DOHH2 (cell line): ENCODE measurements around the gene TNS1.

Source experiments
- H3F3A ChIP-seq: fragments of 200-600 bp; sonication (generic), shearing (Covaris generic); 2 replicates; pipeline ENCODE4 v1.6.0; 2016; ENCODE audit warnings: antibody characterized with exemption, mild to moderate bottlenecking; ENCODE audit not compliant: control insufficient read depth, insufficient read depth
- H3K27ac ChIP-seq: fragments of 200-600 bp; sonication (generic); 2 replicates; pipeline ENCODE4 v1.5.1; 2014; ENCODE audit warnings: low read depth, mild to moderate bottlenecking, low read length, moderate library complexity
- H3K27me3 ChIP-seq: fragments of 200-600 bp; sonication (generic); 2 replicates; pipeline ENCODE4 v1.6.1; 2014; ENCODE audit warnings: mild to moderate bottlenecking, low read length, mixed read lengths; ENCODE audit not compliant: control insufficient read depth
- H3K36me3 ChIP-seq: fragments of 200-600 bp; sonication (generic); 2 replicates; pipeline ENCODE4 v1.6.1; 2014; ENCODE audit warnings: mild to moderate bottlenecking, low read length, moderate library complexity, mixed read lengths; ENCODE audit not compliant: control insufficient read depth
- H3K4me1 ChIP-seq: fragments of 200-600 bp; sonication (generic); 2 replicates; pipeline ENCODE4 v1.6.1; 2014; ENCODE audit warnings: mild to moderate bottlenecking, low read length, mixed read lengths; ENCODE audit not compliant: control insufficient read depth
- H3K4me2 ChIP-seq: fragments of 200-600 bp; sonication (generic); 2 replicates; pipeline ENCODE4 v1.6.0; 2014; ENCODE audit warnings: mild to moderate bottlenecking, low read length, moderate library complexity
- H3K4me3 ChIP-seq: fragments of 200-600 bp; sonication (generic); 2 replicates; pipeline ENCODE4 v1.5.1; 2014; ENCODE audit warnings: mild to moderate bottlenecking, low read length, mixed read lengths
- H3K79me2 ChIP-seq: fragments of 200-600 bp; sonication (generic); 2 replicates; pipeline ENCODE4 v1.6.1; 2014; ENCODE audit warnings: mild to moderate bottlenecking, low read length, mixed read lengths; ENCODE audit not compliant: control insufficient read depth
- H3K9me2 ChIP-seq: fragments of 200-600 bp; sonication (generic); replicated peaks from 2 replicates; pipeline ENCODE4 v1.6.1; 2014; ENCODE audit warnings: mild to moderate bottlenecking, low read length, mixed read lengths; ENCODE audit not compliant: control insufficient read depth
- H3K9me3 ChIP-seq: fragments of 200-600 bp; sonication (generic); 2 replicates; pipeline ENCODE4 v1.6.1; 2014; ENCODE audit warnings: antibody characterized with exemption, low read length, mixed read lengths; ENCODE audit not compliant: control insufficient read depth, insufficient read depth
- H4K20me1 ChIP-seq: fragments of 200-600 bp; sonication (generic); 2 replicates; pipeline ENCODE4 v1.6.0; 2014; ENCODE audit warnings: low read depth, mild to moderate bottlenecking, antibody characterized with exemption, low read length, moderate library complexity; ENCODE audit not compliant: control insufficient read depth, insufficient read depth
- EZH2phosphoT487 ChIP-seq: fragments of 200-600 bp; sonication (generic); IDR thresholded peaks from 2 replicates; pipeline ENCODE4 v1.6.1; 2017; ENCODE audit warnings: borderline replicate concordance, mild to moderate bottlenecking, antibody characterized with exemption, low read length, moderate library complexity, mixed read lengths
- TF ChIP-seq, protein P1 (sequence below): fragments of 200-600 bp; sonication (generic); IDR thresholded peaks from one replicate; pipeline ENCODE4 v1.5.1; 2014; ENCODE audit warnings: antibody characterized with exemption, mild to moderate bottlenecking, low read depth, low read length; ENCODE audit not compliant: poor library complexity, severe bottlenecking

TNS1 gene

DNA sequence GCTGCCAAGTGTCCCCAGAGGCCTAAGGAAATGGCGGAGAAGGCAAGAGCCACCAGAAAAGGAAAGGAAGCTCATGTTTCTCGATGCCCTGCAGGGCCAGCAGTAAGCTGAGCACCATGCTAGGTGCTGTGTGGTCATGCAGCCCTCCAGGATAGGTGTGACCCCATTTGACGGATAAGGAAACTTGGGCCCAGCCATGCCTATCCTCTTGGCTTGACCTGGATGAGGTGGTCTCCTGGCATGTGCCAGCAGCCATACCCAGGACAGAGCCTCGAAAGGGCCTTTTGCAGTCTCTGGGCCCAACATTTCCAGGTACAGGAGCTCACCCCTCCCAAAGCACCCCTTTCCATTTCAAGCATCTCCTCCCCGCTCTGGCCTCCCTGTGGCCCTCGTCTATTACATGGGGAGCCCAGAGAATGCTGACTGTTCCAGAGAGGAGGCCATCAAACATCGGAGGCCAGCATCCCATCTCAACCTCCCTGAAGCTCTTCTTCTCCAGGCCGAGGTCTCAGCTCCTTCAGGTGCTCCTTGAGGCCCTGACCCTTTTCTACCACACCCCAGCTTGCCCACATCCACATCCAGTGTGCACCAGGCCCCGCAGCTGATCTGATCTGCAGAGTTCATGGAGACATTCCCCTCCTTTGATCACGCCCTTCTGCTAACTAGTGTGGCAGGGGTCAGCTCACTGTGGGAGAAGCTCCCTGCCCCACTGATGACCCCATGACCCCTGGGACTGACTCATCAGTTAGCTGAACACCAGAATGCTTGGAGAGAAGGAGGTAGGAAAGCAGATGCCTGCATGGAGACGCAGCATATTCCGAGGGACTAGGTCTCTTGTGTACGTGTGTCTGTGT, 208.4 kb downstream of the TNS1 start:
- Histone ChIP-seq H3K27ac (no peak overlapping the region), H3K4me3 (no peak overlapping the region), H3K9me3 (no peaks in the 10 kb centered on the region), H3K36me3 (no peaks in the 10 kb centered on the region), H3K9me2 (no peaks in the 10 kb centered on the region), H3K4me2 (no peak overlapping the region), H4K20me1 (no peaks in the 10 kb centered on the region), H3K4me1 (peaks cover 10% of the 10 kb centered on the region), H3F3A (no peaks in the 10 kb centered on the region), H3K79me2 (no peaks in the 10 kb centered on the region), H3K27me3 (no peaks in the 10 kb centered on the region)
- TF ChIP-seq, protein P1, sequence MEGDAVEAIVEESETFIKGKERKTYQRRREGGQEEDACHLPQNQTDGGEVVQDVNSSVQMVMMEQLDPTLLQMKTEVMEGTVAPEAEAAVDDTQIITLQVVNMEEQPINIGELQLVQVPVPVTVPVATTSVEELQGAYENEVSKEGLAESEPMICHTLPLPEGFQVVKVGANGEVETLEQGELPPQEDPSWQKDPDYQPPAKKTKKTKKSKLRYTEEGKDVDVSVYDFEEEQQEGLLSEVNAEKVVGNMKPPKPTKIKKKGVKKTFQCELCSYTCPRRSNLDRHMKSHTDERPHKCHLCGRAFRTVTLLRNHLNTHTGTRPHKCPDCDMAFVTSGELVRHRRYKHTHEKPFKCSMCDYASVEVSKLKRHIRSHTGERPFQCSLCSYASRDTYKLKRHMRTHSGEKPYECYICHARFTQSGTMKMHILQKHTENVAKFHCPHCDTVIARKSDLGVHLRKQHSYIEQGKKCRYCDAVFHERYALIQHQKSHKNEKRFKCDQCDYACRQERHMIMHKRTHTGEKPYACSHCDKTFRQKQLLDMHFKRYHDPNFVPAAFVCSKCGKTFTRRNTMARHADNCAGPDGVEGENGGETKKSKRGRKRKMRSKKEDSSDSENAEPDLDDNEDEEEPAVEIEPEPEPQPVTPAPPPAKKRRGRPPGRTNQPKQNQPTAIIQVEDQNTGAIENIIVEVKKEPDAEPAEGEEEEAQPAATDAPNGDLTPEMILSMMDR: no peak
- TF ChIP-seq EZH2phosphoT487: no peak

DNA sequence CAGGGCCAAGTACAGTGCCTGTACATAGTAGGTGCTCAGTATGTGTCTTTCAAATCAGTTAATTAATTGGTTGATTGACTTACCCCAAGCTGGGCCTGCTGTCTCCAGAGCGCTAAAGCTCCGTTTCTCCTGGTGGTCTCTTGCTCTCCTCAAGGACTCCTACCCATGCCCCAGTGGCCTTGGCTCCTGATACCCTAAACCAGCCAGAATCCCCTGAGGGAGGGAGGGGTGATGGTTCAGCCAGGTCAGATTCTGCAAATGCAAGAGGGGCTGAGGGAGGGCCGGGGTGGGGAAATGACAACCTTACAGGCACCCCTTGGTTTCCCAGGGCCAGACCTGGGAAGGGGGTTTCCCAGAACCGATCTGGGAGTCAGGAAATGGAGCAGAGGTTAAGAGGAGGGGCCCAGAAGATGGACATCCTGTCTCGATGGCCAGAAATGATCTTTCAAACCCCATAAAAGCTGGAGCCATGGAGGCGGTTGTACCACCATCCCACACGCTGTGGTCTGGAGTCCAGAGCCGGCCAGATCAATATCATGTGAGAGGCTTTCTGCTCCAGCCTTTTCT, 209.1 kb downstream of the TNS1 start:
- Histone ChIP-seq H3K27me3 (no peaks in the 10 kb centered on the region), H3K9me3 (no peaks in the 10 kb centered on the region), H3K79me2 (no peaks in the 10 kb centered on the region), H3K4me3 (no peak overlapping the region), H3K36me3 (no peaks in the 10 kb centered on the region), H4K20me1 (no peaks in the 10 kb centered on the region), H3F3A (no peaks in the 10 kb centered on the region), H3K4me2 (no peak overlapping the region), H3K4me1 (peaks cover 3% of the 10 kb centered on the region), H3K27ac (no peak overlapping the region), H3K9me2 (no peaks in the 10 kb centered on the region)
- TF ChIP-seq EZH2phosphoT487: no peak
- TF ChIP-seq, protein P1: no peak

GRCh38 chr2:217792626-217793527, 209.9 kb downstream of the TNS1 start:
- TF ChIP-seq EZH2phosphoT487: no peak
- TF ChIP-seq, protein P1: no peak
- Histone ChIP-seq H3K4me2 (no peak overlapping the region), H3K4me1 (no peaks in the 10 kb centered on the region)

More at GRCh38 chr2:217792626-217793527, 209.9 kb downstream of the TNS1 start:
- no peak overlapping the region for H3K4me3 ChIP-seq
- H3K79me2 ChIP-seq: no peaks in the 10 kb centered on the region
- H3K27me3 ChIP-seq: no peaks in the 10 kb centered on the region
- H3F3A ChIP-seq: no peaks in the 10 kb centered on the region
- no peaks in the 10 kb centered on the region for H3K9me2 ChIP-seq
- H3K9me3 ChIP-seq: no peaks in the 10 kb centered on the region
- H3K36me3 ChIP-seq: no peaks in the 10 kb centered on the region
- no peaks in the 10 kb centered on the region for H4K20me1 ChIP-seq
- no peak overlapping the region for H3K27ac ChIP-seq
